ENCODE data around the gene CPSF3. TPM values are rescaled to one million over a fixed set of nuclear protein-coding genes. Genes with fewer than 3 reads are reported as not detected.

Gene CPSF3
- total RNA-seq, 2 experiments from 2014 or later: 13.2 to 13.8 TPM

GRCh38 chr2:9471206-9471605 is 47.8 kb downstream of the CPSF3 start:
- TF ChIP-seq CTCF (IDR thresholded peaks at IDR 0.05): no peak
- peaks cover 27% of the 10 kb centered on the region for H3K4me1 ChIP-seq (ENCODE audit: insufficient read depth, low read length)
- Mint-ChIP-seq H3K9me3 (no peaks in the 10 kb centered on the region), H3K27me3 (no peaks in the 10 kb centered on the region), H3K36me3 (ENCODE audit: low read depth) (peaks cover 27% of the 10 kb centered on the region), H3K27ac (no peak overlapping the region), H3K4me3 (no peak overlapping the region), H3K4me1 (ENCODE audit: low read depth) (peaks cover 26% of the 10 kb centered on the region)
- ChIA-PET POLR2A (no interaction called here), CTCF (no interaction called here)
- H3K4me3 ChIP-seq (ENCODE audit: low read length): no peak overlapping the region
- no peaks in the 10 kb centered on the region for H3K27me3 ChIP-seq (ENCODE audit: control insufficient read depth in 1 of 2, insufficient read depth in 2 of 2, low read length in 2 of 2)
- H3K36me3 ChIP-seq (ENCODE audit: insufficient read depth, low read length): peaks cover 16% of the 10 kb centered on the region
- intact Hi-C loops (cut with DNase I, micrococcal nuclease): loop anchor here (5.0 to 10.0 kb wide), 5 partner anchors 49 to 574 kb away; partner anchors contain the start of genes ADAM17 (in 1 of the 2), CPSF3 (in 1 of the 2), ITGB1BP1 (in 1 of the 2) and KLF11 (in 1 of the 2)
- H3K9me3 ChIP-seq (ENCODE audit: control insufficient read depth in 1 of 2, insufficient read depth in 1 of 2, low read length in 2 of 2): no peaks in the 10 kb centered on the region
- no peak for ATAC-seq (ENCODE audit: poor library complexity)
- DNase-seq: no peak
- H3K27ac ChIP-seq (ENCODE audit: low read depth in 1 of 2, low read length in 2 of 2): no peak overlapping the region

- Mint-ChIP-seq H3K4me1 (ENCODE audit: low read depth) (peaks cover 39% of the 10 kb centered on the region), H3K4me3 (peak overlapping the region; percentile 88), H3K27me3 (no peaks in the 10 kb centered on the region), H3K9me3 (no peaks in the 10 kb centered on the region), H3K27ac (peak overlapping the region; percentile 92), H3K36me3 (ENCODE audit: low read depth) (peaks cover 34% of the 10 kb centered on the region)
- Histone ChIP-seq H3K36me3 (ENCODE audit: insufficient read depth, low read length) (peaks cover 14% of the 10 kb centered on the region), H3K27me3 (ENCODE audit: control insufficient read depth in 1 of 2, insufficient read depth in 2 of 2, low read length in 2 of 2) (no peaks in the 10 kb centered on the region), H3K4me3 (ENCODE audit: low read length) (no peak overlapping the region), H3K9me3 (ENCODE audit: control insufficient read depth in 1 of 2, insufficient read depth in 1 of 2, low read length in 2 of 2) (peaks cover 0 to 5% of the 10 kb centered on the region in 2 experiments), H3K27ac (ENCODE audit: low read depth in 1 of 2, low read length in 2 of 2) (no peak overlapping the region), H3K4me1 (ENCODE audit: insufficient read depth, low read length) (peaks cover 37% of the 10 kb centered on the region)
- CTCF ChIA-PET: no interaction called here
- intact Hi-C loops (cut with DNase I, micrococcal nuclease): loop anchor here (5.0 to 10.0 kb wide), 5 partner anchors 50 to 572 kb away; partner anchors contain the start of genes ADAM17 (in 1 of the 2), CPSF3 (in 1 of the 2), ITGB1BP1 (in 1 of the 2) and KLF11 (in 1 of the 2)
- no peak for ATAC-seq (ENCODE audit: poor library complexity)
- no peak for DNase-seq
- no peak for TF ChIP-seq CTCF (IDR thresholded peaks at IDR 0.05)
- POLR2A ChIA-PET: interaction anchor here (1.4 to 2.2 kb wide), 3 partner anchors 11 to 263 kb away, joined by 4 to 50 read pairs (median 6); partner anchors contain the start of genes CPSF3 and ITGB1BP1
Observed at GRCh38 chr2:9472511-9472910, 49.1 kb downstream of the CPSF3 start.

- Mint-ChIP-seq H3K27ac (peak overlapping the region; percentile 92), H3K36me3 (ENCODE audit: low read depth) (peaks cover 40% of the 10 kb centered on the region), H3K9me3 (no peaks in the 10 kb centered on the region), H3K4me3 (peak overlapping the region; percentile 88), H3K4me1 (ENCODE audit: low read depth) (peaks cover 49% of the 10 kb centered on the region), H3K27me3 (no peaks in the 10 kb centered on the region)
- POLR2A ChIA-PET: interaction anchor here (0.6 to 3.3 kb wide), 21 partner anchors 8 to 792 kb away, joined by 3 to 50 read pairs (median 4); partner anchors contain the start of genes ADAM17, CPSF3, ID2 and ITGB1BP1
- H3K27me3 ChIP-seq (ENCODE audit: control insufficient read depth in 1 of 2, insufficient read depth in 2 of 2, low read length in 2 of 2): no peaks in the 10 kb centered on the region
- no peak for TF ChIP-seq CTCF (IDR thresholded peaks at IDR 0.05)
- peak; percentile 25 for ATAC-seq (ENCODE audit: poor library complexity)
- H3K27ac ChIP-seq (ENCODE audit: low read depth in 1 of 2, low read length in 2 of 2): peak overlapping the region; percentile 90
- H3K36me3 ChIP-seq (ENCODE audit: insufficient read depth, low read length): peaks cover 5% of the 10 kb centered on the region
- DNase-seq: peak in 6 of 14 experiments; percentile 5 to 56 (median 23)
- peak overlapping the region; percentile 82 for H3K4me3 ChIP-seq (ENCODE audit: low read length)
- intact Hi-C loops (cut with DNase I, micrococcal nuclease): loop anchor here (5.0 to 10.0 kb wide), 5 partner anchors 51 to 571 kb away; partner anchors contain the start of genes ADAM17 (in 1 of the 2), CPSF3 (in 1 of the 2), ITGB1BP1 (in 1 of the 2) and KLF11 (in 1 of the 2)
- H3K4me1 ChIP-seq (ENCODE audit: insufficient read depth, low read length): peaks cover 37% of the 10 kb centered on the region
- peaks cover 0 to 5% of the 10 kb centered on the region in 2 experiments for H3K9me3 ChIP-seq (ENCODE audit: control insufficient read depth in 1 of 2, insufficient read depth in 1 of 2, low read length in 2 of 2)
- CTCF ChIA-PET: no interaction called here
Observed at GRCh38 chr2:9473308-9473984, 50.0 kb downstream of the CPSF3 start.

All from CD4-positive, alpha-beta T cell (primary cell).